GM21360 (cell line): ENCODE results near the gene RTP2.

ENCODE experiments used
- ATAC-seq: cut with Tn5 transposase; IDR thresholded peaks from one replicate; pipeline ENCODE4 v1.9.1; 2021; ENCODE audit warnings: mild to moderate bottlenecking, moderate library complexity; ENCODE audit not compliant: unreplicated experiment

Gene RTP2

GRCh38 chr3:187677604-187678003 lies 24.8 kb downstream of the RTP2 start:
- no peak for ATAC-seq

- ATAC-seq: no peak
These were observed 29.3 kb downstream of the RTP2 start for GRCh38 chr3:187673012-187673411.

DNA sequence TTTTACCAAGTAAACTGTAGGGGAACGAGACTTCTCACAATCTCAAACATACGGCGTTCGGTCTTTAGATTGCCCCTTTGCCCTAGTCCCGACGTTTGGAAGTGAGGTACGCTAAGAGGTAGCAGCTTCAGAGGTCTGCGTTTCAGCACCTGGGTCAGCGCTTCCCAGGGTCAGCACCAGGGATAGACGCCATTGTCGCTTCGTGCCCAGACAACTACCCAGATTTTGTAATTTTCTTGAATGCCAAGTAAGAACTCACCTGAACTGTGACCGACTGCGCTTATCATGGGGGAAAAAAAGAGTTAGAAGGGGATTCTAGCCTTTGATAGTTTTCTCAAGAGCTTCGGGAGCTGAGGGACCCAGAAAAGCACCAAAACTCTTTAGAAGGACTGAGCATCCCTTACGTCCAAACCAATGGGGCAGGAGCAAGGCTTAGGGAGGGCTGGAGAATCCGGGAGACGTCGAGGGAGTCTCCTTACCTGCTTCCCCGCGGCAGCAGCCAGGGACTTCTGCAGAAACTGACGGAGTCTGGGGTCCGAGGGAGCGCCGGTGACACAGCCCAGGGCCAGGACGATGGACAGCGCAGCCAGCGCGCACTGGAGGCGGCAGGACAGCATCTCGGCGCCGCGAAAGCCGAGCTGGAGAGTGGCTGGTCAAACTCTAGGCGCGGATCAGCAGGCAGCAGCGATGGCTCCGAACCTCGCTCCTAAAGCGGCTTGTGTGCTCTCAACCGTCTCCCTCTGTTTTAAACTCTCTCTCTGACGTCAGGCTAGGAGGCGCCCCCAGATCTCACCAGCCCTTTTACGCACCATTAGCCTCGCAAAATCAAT lies 32.5 kb downstream of the RTP2 start, which contains the start of gene SST:
TSS of gene SST (minus strand) at position 720 of the 830 bp plus-strand sequence. CDS start at position 617, 103 bp downstream.
- no peak for ATAC-seq

GRCh38 chr3:187667526-187667925 lies 34.8 kb downstream of the RTP2 start:
- ATAC-seq: no peak

- no peak for ATAC-seq
These were observed 36.5 kb downstream of the RTP2 start for GRCh38 chr3:187665764-187666402.

DNA sequence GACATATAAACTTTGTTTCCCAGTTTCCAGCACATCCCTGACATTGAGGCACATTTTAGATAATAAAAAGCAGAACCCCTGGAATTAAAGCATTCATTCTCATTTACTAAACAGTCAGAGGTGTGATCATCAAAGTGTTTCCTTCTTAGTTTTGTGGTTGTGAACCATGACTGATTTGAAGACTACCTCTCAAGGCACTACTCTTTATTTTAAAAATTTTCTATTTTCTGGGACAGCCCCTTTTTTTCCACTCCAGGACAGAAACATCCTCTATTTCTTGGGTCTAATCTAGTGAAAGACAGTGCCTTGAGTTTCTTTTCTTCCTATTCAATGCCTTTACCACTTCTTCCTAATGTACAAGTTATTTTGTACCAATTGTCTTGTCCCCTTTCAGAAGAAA lies 37.3 kb downstream of the RTP2 start:
- ATAC-seq: no peak

- no peak for ATAC-seq
These were observed 39.4 kb downstream of the RTP2 start for GRCh38 chr3:187662848-187663409.

- no peak for ATAC-seq
These were observed 41.1 kb downstream of the RTP2 start for GRCh38 chr3:187661267-187661666.

- no peak for ATAC-seq
These were observed 51.1 kb downstream of the RTP2 start for GRCh38 chr3:187651282-187651681.
